ENCODE results near the gene RBM39. TPM values are rescaled to one million over a fixed set of nuclear protein-coding genes. Genes with fewer than 3 reads are reported as not detected.

The RBM39 gene
- polyA plus RNA-seq, 1 of the 3 experiments (the other 2 are of a cell fraction) = 68.4 TPM

DNA sequence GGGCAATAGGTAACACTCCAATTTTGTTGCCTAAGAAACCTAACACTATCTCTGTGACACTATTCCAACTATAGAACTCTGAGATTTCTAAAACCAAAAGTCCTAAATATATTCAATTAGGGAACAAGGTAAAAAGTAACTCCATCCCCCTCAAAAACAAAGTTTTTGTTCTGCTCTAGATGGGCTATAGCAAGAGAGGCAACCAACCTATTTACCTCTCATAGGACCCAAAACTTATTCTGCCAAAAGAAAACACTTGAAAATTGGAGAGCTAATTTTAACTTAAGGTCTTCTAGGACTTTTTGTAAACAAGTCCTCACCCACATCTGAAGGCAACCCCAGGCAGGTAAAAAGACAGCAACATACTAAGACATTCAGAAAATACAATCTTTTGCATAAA lies 7.7 kb downstream of the RBM39 start:
- H3K9me3 ChIP-seq = no peaks in the 10 kb centered on the region
- no peak for TF ChIP-seq POLR2AphosphoS5 (IDR thresholded peaks at IDR 0.05; ENCODE audit: low read depth, low read length)
- no peak for TF ChIP-seq USF2 (IDR thresholded peaks at IDR 0.05; ENCODE audit: borderline replicate concordance, low read depth, low read length)
- no peak for TF ChIP-seq MXI1 (IDR thresholded peaks at IDR 0.05; ENCODE audit: low read depth, low read length)
- TF ChIP-seq FOXM1 (IDR thresholded peaks at IDR 0.05; ENCODE audit: low read depth) = no peak
- TF ChIP-seq, protein P1, sequence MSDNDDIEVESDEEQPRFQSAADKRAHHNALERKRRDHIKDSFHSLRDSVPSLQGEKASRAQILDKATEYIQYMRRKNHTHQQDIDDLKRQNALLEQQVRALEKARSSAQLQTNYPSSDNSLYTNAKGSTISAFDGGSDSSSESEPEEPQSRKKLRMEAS (IDR thresholded peaks at IDR 0.05; ENCODE audit: low read depth) = no peak
- TF ChIP-seq TAF1 (IDR thresholded peaks at IDR 0.05; ENCODE audit: borderline replicate concordance, low read depth, low read length) = no peak
- TF ChIP-seq JUND (IDR thresholded peaks at IDR 0.05) = no peak
- no peak for TF ChIP-seq TEAD4 (IDR thresholded peaks at IDR 0.05; ENCODE audit: borderline replicate concordance, insufficient read depth)
- no peak for TF ChIP-seq RCOR1 (IDR thresholded peaks at IDR 0.05; ENCODE audit: low read length)
- TF ChIP-seq, protein P2, sequence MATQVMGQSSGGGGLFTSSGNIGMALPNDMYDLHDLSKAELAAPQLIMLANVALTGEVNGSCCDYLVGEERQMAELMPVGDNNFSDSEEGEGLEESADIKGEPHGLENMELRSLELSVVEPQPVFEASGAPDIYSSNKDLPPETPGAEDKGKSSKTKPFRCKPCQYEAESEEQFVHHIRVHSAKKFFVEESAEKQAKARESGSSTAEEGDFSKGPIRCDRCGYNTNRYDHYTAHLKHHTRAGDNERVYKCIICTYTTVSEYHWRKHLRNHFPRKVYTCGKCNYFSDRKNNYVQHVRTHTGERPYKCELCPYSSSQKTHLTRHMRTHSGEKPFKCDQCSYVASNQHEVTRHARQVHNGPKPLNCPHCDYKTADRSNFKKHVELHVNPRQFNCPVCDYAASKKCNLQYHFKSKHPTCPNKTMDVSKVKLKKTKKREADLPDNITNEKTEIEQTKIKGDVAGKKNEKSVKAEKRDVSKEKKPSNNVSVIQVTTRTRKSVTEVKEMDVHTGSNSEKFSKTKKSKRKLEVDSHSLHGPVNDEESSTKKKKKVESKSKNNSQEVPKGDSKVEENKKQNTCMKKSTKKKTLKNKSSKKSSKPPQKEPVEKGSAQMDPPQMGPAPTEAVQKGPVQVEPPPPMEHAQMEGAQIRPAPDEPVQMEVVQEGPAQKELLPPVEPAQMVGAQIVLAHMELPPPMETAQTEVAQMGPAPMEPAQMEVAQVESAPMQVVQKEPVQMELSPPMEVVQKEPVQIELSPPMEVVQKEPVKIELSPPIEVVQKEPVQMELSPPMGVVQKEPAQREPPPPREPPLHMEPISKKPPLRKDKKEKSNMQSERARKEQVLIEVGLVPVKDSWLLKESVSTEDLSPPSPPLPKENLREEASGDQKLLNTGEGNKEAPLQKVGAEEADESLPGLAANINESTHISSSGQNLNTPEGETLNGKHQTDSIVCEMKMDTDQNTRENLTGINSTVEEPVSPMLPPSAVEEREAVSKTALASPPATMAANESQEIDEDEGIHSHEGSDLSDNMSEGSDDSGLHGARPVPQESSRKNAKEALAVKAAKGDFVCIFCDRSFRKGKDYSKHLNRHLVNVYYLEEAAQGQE (IDR thresholded peaks at IDR 0.05; ENCODE audit: low read depth, low read length) = no peak
- no peak for TF ChIP-seq SMC3 (IDR thresholded peaks at IDR 0.05; ENCODE audit: low read depth, low read length)
- TF ChIP-seq USF1 (IDR thresholded peaks at IDR 0.05; ENCODE audit: borderline replicate concordance, low read depth) = no peak
- no peak for TF ChIP-seq ELF1 (IDR thresholded peaks at IDR 0.05)
- TF ChIP-seq RFX5 (IDR thresholded peaks at IDR 0.05; ENCODE audit: low read length) = no peak
- no peak for TF ChIP-seq NRF1 (IDR thresholded peaks at IDR 0.05; ENCODE audit: low read depth, low read length)
- no peak for TF ChIP-seq FOXJ3 (CRISPR knock-in tag; IDR thresholded peaks at IDR 0.05)
- TF ChIP-seq RAD21 (IDR thresholded peaks at IDR 0.05; ENCODE audit: low read length) = no peak
- TF ChIP-seq SIN3A (IDR thresholded peaks at IDR 0.05; ENCODE audit: borderline replicate concordance, low read depth, low read length) = no peak
- no peak for TF ChIP-seq PBX3 (IDR thresholded peaks at IDR 0.05)
- TF ChIP-seq IRF3 (IDR thresholded peaks at IDR 0.05; ENCODE audit: low read depth, low read length) = no peak
- POLR2A ChIA-PET = no interaction called here
- H3K27ac ChIP-seq (ENCODE audit: low read depth in 2 of 2, low read length in 1 of 2) = no peak overlapping the region; a peak in 1 of 4 replicates
- no peaks in the 10 kb centered on the region for H3K9me2 ChIP-seq
- H4K20me1 ChIP-seq (ENCODE audit: insufficient read depth) = peaks cover 100% of the 10 kb centered on the region
- DNase-seq = no peak
- H3K4me1 ChIP-seq (ENCODE audit: control insufficient read depth in 1 of 2, insufficient read depth in 2 of 2, low read depth in 1 of 2, low read length in 1 of 2) = peaks cover 7 to 24% of the 10 kb centered on the region in 2 experiments; a peak in 3 of 4 replicates
- peaks cover 85 to 99% of the 10 kb centered on the region in 2 experiments for H3K36me3 ChIP-seq (replicated peaks in 1 of 2; ENCODE audit: control insufficient read depth in 1 of 2, insufficient read depth in 2 of 2, low read length in 1 of 2)
- CTCF ChIA-PET = interaction anchor here (0.5 to 2.9 kb wide), 2 partner anchors 99 to 151 kb away, joined by 3 to 14 read pairs; no protein-coding TSS in a partner anchor
- H3K4me3 ChIP-seq (ENCODE audit: low read depth in 2 of 2, low read length in 1 of 2) = no peak overlapping the region
- H3K4me2 ChIP-seq = no peak overlapping the region
- H3K27me3 ChIP-seq (ENCODE audit: insufficient read depth) = no peaks in the 10 kb centered on the region
- peaks cover 100% of the 10 kb centered on the region for H3K79me2 ChIP-seq (ENCODE audit: insufficient read depth)
- H2AFZ ChIP-seq (ENCODE audit: low read depth) = no peak overlapping the region
- no peak overlapping the region for H3K9ac ChIP-seq
- H3F3A ChIP-seq (replicated peaks; ENCODE audit: insufficient read depth) = peaks cover 31% of the 10 kb centered on the region

Measured in SK-N-SH (cell line).